PFSK-1 (cell line): ENCODE measurements around the gene SLC41A3.

Experiments used
- FOXP2 ChIP-seq: optimal IDR thresholded peaks from 2 replicates; pipeline ENCODE3; 2011; ENCODE audit warnings: borderline replicate concordance, control low read depth, inconsistent platforms; ENCODE audit not compliant: insufficient read depth; ENCODE audit errors: extremely low read length, extremely low read depth
- POLR2AphosphoS5 ChIP-seq: IDR thresholded peaks from 2 replicates; pipeline ENCODE4 v1.6.1; 2012; ENCODE audit warnings: low read depth, mild to moderate bottlenecking, control low read depth, low read length, moderate library complexity
- SIN3A ChIP-seq: IDR thresholded peaks from 2 replicates; pipeline ENCODE4 v1.6.1; 2012; ENCODE audit warnings: mild to moderate bottlenecking, low read length, moderate library complexity, borderline replicate concordance; ENCODE audit not compliant: insufficient read depth
- TAF1 ChIP-seq: IDR thresholded peaks from 2 replicates; pipeline ENCODE4 v1.6.1; 2012; ENCODE audit warnings: low read length, control low read depth, borderline replicate concordance; ENCODE audit not compliant: insufficient read depth
- TF ChIP-seq, protein P1 (sequence below), 2 experiments: IDR thresholded peaks; 2 replicates each; pipeline versions ENCODE4 v1.6.1 to v1.8.0; 2011 to 2012; ENCODE audit warnings: low read depth in 2 of 2, low read length in 2 of 2, control low read depth in 1 of 2, inconsistent platforms in 1 of 2, mild to moderate bottlenecking in 1 of 2, moderate library complexity in 1 of 2; ENCODE audit not compliant: insufficient read depth in 1 of 2

The SLC41A3 gene

DNA sequence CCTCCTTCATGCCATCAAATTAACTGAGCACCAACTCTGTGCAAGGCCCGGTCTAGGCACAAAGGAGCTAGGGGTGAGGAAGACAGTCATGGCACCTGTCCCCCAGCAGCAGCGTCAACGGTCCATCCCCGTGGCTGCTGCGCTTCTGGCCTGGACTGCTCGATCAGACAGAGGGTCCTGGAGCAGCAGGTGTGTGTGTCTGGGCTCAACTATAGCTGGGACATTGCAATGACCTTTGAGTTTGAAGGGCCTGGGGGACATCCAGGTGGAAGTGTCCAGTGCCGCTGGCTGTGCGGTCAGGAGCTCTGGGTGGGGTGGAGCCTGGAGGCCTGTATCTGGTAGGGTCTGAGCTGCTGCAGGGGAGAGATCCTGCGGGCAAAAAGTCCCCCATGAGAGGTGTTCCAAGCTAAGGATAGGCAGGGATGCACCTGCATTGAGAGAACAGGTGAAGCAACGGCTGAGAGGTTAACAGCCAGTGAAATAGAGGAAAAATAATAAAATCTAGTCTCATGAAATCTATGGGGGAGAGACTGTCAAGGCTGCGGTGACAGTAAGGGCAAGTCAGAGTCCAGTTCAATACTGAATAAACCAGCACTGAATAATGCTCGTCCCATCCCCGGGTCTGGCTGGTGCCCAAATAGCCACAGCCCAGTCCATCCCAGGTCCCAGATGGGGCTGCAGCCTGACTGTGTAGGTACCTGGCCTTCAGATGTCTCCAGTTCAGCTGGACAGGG, 25.4 kb upstream of the SLC41A3 start:
- TF ChIP-seq SIN3A (no peak), FOXP2 (no peak), TAF1 (no peak), POLR2AphosphoS5 (no peak)
- TF ChIP-seq, protein P1, sequence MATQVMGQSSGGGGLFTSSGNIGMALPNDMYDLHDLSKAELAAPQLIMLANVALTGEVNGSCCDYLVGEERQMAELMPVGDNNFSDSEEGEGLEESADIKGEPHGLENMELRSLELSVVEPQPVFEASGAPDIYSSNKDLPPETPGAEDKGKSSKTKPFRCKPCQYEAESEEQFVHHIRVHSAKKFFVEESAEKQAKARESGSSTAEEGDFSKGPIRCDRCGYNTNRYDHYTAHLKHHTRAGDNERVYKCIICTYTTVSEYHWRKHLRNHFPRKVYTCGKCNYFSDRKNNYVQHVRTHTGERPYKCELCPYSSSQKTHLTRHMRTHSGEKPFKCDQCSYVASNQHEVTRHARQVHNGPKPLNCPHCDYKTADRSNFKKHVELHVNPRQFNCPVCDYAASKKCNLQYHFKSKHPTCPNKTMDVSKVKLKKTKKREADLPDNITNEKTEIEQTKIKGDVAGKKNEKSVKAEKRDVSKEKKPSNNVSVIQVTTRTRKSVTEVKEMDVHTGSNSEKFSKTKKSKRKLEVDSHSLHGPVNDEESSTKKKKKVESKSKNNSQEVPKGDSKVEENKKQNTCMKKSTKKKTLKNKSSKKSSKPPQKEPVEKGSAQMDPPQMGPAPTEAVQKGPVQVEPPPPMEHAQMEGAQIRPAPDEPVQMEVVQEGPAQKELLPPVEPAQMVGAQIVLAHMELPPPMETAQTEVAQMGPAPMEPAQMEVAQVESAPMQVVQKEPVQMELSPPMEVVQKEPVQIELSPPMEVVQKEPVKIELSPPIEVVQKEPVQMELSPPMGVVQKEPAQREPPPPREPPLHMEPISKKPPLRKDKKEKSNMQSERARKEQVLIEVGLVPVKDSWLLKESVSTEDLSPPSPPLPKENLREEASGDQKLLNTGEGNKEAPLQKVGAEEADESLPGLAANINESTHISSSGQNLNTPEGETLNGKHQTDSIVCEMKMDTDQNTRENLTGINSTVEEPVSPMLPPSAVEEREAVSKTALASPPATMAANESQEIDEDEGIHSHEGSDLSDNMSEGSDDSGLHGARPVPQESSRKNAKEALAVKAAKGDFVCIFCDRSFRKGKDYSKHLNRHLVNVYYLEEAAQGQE (IDR thresholded peaks at IDR 0.05; ENCODE audit: insufficient read depth in 1 of 2, low read depth in 2 of 2, low read length in 2 of 2): no peak

DNA sequence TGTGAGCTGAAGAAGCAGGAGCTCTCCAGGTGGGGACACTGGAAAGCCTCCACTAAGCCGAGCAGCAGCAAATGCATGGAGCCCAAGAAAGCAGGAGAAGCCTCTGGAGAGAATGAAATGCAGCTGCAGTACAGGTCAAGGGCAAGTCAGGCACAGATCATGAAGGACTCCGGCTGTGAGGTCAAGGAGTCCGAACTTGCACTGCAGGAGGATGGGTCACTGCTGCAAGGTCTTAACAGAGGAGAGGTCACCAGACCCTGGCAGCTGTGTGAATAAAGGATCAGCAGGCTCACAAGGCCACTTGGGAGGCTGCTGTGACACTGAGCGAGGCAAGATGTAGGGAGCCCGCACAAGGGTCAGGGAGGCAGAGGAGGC, 24.7 kb upstream of the SLC41A3 start:
- TF ChIP-seq SIN3A (no peak), POLR2AphosphoS5 (no peak), FOXP2 (no peak), TAF1 (no peak)
- TF ChIP-seq, protein P1 (IDR thresholded peaks at IDR 0.05; ENCODE audit: insufficient read depth in 1 of 2, low read depth in 2 of 2, low read length in 2 of 2): no peak

DNA sequence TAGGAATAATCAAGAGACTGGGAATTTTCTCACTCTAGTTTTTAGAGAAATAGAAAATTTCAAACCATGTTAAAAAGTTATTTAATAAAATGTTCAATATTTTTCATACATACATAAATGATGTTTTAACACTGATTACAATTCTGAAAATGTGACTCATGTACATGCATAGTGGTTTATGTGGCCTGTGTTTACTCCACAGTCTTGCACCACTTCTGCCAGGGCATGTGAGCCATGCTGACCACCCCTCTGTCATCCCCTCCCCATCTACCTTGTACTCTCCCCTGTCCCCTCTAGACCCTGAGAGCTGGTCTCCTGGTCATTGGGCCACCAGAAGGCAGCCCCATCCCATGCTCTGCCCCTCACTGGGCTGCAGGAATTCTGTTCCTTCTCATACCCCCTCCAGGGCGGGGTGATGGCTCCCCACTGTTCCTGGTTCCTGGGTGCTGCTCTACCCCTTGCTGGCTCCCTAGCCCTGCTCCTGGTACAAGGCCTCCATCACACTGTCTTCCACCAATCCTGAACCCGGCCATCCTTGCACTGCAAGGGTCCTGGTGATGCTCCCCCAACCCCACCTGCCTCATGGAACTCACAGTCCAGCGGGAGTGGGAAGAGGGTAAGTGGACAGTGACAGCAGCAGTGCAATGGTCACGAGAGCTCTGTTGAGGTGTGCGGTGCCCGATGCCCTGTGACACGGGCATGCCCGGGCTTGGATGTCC, 24.2 kb upstream of the SLC41A3 start:
- TF ChIP-seq SIN3A (no peak), POLR2AphosphoS5 (no peak), TAF1 (no peak), FOXP2 (no peak)
- TF ChIP-seq, protein P1 (IDR thresholded peaks at IDR 0.05; ENCODE audit: insufficient read depth in 1 of 2, low read depth in 2 of 2, low read length in 2 of 2): no peak

DNA sequence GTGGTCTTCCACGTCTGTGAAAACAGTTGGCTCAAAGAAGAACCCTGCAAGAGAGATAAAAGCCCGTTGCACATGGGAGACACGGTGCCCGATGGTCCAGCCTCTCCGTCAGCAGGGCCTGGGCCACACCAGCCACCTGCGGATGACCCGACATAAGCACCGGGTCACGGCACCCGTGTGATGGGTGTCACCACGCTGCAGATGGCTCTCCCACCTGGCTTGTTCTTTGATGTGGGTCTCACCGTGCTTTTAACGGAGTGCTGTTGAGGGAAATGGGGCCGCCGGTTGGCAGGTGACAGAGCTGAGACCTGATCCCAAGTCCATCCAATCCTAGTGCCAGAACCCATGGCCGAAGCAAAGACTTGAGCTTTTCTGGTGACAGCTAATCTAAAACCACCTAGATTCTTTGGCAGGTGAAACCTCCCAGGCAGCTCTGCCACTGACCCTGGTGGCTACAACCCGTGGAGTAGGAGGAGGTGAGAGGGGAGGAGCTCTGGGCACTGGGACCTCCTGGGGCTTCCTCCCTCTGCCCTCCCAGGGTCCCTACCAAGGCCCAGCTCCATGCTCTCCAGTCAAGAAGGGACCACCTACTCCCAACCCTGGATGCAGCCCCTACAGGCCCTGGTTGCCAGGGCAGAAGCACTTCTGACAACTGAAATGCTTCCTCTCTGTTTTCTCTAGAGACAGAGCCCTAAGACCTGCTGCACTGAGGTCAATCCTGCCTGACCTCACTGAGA, 23.4 kb upstream of the SLC41A3 start:
- TF ChIP-seq SIN3A: no peak
- no peak for TF ChIP-seq FOXP2
- no peak for TF ChIP-seq POLR2AphosphoS5
- TF ChIP-seq, protein P1 (IDR thresholded peaks at IDR 0.05; ENCODE audit: insufficient read depth in 1 of 2, low read depth in 2 of 2, low read length in 2 of 2): no peak
- TF ChIP-seq TAF1: no peak
